Fibroblast of lung (primary cell): Measurements from ENCODE around the gene CLDN12.

Experiments used
- CTCF ChIP-seq, 2 donors: IDR thresholded peaks in 1 of 2; conservative IDR thresholded peaks in 1 of 2; 1 replicate in 1 of 2; 2 replicates in 1 of 2; pipeline ENCODE4 v1.5.1; 2011 to 2012; ENCODE audit warnings: low read length in 2 of 2, control low read depth in 1 of 2, inconsistent platforms in 1 of 2, low read depth in 1 of 2, mild to moderate bottlenecking in 1 of 2
- EZH2 ChIP-seq: IDR thresholded peaks from 2 replicates; pipeline ENCODE4 v1.5.1; 2012; ENCODE audit warnings: low read length, control low read depth, mild to moderate bottlenecking; ENCODE audit errors: missing control alignments

DNA sequence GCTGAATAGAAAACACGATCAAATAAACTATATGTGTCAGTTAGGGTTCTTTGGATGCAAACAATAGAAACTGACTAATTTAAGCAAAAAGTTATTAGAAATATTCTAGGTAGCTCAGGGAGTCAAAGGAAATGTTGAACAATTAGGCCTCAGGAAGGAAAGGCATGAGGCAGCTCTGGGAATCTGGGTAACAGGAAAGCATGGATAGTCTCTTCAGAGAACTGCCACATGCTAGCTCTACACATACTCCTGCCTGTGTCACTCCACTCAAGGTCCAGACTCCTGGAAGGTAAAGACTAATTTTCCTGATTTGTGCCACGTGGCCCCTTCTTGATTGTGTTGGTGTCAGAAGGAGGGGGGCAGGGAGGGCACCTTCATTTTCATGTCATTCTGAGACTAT lies 42.4 kb downstream of the CLDN12 start:
- TF ChIP-seq CTCF (conservative IDR thresholded peaks at IDR 0.05 in 1 of 2, IDR thresholded peaks at IDR 0.05 in 1 of 2; ENCODE audit: low read depth in 1 of 2, low read length in 2 of 2) (no peak), EZH2 (no peak)
